ENCODE measurements around the gene MFNG.

Gene MFNG

GRCh38 chr22:37519268-37520195 lies 33.3 kb upstream of the MFNG start, which contains the start of gene CARD10:
Gene CARD10 (minus strand): TSS chr22:37519415. CDS start chr22:37519200, 215 bp downstream.
- peak within 1 kb of the TSS; percentile 79 for H3K4me3 Mint-ChIP-seq
- ATAC-seq (ENCODE audit: low read depth) (peak; percentile 57), DNase-seq (ENCODE audit: low spot score in 2 of 2) (peak in 1 of 2 donors; percentile 27)
- no peaks in the 10 kb centered on the region for H3K4me1 Mint-ChIP-seq
- peaks cover 4% of the 10 kb centered on the region for H3K9me3 Mint-ChIP-seq
- peaks cover 2% of the 10 kb centered on the region for H3K36me3 Mint-ChIP-seq
- no peak within 1 kb of the TSS for H3K27ac Mint-ChIP-seq
- H3K27me3 Mint-ChIP-seq = peaks cover 25% of the 10 kb centered on the region

DNA sequence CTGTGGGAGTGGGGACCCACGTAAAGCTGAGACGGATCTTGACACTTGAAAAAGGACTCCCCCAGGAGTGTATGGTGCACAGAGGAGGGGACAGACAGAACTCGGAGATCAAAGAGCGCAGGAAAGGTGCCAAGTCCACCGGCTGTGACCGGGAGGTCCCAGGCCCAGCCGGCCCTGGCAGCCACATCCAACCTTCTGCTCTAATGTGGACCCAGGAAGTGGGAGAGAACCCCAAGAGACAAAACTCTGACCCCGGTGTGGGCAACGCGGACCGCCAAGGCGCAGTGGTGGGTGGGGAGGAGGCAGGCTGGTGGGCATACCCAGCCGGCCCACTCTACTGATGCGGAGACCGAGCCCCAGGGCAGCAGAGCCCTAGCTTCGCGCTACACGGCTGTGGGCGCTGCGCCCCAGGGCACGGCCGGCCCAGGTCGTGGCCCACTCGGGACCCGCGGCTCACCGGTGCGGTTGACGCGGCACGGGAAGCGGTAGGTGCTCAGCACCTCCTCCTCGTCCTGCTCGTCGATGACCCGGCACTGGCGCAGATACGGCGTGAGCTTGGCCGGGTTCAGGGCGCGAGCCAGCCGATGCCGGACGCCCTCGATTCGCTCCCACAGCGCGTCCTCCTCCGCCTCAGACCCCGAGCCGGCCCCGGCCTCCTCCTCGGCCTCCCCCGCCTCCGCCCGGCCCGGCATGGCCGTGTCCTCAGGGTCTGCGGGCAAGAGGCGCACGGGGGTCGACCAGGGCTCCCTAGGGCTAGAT lies 32.5 kb upstream of the MFNG start:
- no peak overlapping the region for H3K27ac Mint-ChIP-seq
- peaks cover 25% of the 10 kb centered on the region for H3K27me3 Mint-ChIP-seq
- peaks cover 2% of the 10 kb centered on the region for H3K36me3 Mint-ChIP-seq
- peak overlapping the region; percentile 75 for H3K4me3 Mint-ChIP-seq
- peak; percentile 21 for ATAC-seq (ENCODE audit: low read depth)
- DNase-seq (ENCODE audit: low spot score in 2 of 2) = no peak
- peaks cover 4% of the 10 kb centered on the region for H3K9me3 Mint-ChIP-seq
- H3K4me1 Mint-ChIP-seq = no peaks in the 10 kb centered on the region

DNA sequence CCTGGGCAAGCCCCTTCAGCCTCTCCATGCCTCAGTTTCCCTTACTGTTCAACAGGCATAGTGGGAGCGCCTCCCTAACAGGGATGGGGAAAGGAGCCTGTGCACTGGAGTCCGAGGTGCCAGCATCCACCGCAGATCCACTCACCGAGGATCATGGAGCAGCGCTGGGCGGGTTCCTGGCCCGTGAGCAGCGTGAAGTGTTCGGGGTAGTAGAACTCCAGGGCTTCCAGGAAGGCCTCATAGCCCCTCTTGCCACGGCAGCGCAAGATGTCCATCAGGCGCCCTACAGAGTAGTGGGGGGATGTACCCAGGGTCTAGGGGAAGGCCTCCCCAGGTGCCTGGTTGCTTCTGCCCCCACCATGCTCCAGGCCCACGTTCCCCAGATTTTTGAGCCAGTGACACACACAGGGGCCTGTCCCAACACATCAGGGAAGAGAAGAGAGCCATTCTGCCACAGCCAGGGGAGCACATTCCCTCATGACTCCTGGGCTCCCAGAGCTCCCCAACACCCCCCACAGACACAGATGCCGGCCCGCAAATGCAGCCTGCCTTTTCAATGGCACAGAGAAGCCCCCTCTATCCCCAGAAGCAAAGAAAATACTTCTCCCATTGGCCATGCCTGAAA lies 31.8 kb upstream of the MFNG start:
- no peak for DNase-seq (ENCODE audit: low spot score in 2 of 2)
- Mint-ChIP-seq H3K27ac (no peak overlapping the region), H3K4me3 (peak overlapping the region; percentile 75), H3K9me3 (peaks cover 4% of the 10 kb centered on the region), H3K36me3 (peaks cover 2% of the 10 kb centered on the region), H3K4me1 (no peaks in the 10 kb centered on the region), H3K27me3 (peaks cover 22% of the 10 kb centered on the region)
- ATAC-seq (ENCODE audit: low read depth) = no peak

DNA sequence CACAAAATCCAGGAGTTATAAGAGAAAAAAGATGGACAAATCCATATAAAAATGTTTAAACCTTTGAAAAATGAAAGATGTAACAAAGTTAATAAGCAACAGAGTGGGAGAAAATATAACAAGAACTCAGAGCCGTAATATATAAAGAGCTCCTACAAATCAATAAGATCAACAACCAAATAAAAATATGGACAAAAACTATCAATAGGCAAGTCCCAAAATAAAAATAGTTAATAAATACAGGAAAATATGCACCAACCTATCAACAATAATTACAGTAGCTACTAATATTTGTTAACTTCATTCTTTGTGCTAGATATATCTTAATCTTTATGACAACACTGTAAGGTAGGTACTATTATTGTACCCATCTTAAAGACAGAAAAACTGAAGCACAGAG lies 30.3 kb upstream of the MFNG start:
- no peak for ATAC-seq (ENCODE audit: low read depth)
- DNase-seq (ENCODE audit: low spot score in 2 of 2) = no peak
- Mint-ChIP-seq H3K27ac (no peak overlapping the region), H3K27me3 (peaks cover 21% of the 10 kb centered on the region), H3K36me3 (peaks cover 2% of the 10 kb centered on the region), H3K4me1 (no peaks in the 10 kb centered on the region), H3K9me3 (peaks cover 4% of the 10 kb centered on the region), H3K4me3 (no peak overlapping the region)

DNA sequence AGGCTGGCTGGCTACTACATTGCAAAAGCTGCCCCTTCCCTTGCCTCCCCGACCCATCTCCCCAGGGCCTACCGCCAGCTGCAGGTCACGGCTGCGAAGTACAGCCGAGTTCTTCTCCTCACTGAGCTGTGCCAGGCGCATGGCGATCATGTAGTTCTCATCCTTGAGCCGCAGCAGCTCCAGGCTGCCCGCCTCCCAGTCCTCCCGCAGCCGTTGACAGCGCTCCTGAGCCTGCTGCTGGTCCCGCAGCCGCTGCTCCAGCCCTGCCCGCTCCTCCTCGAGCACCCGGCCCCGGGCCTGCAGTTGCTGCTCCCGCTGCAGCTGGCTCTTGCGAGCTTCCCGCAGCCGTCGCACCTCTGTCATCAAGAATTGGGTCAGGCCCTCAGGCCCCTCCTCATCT lies 29.7 kb upstream of the MFNG start:
- DNase-seq (ENCODE audit: low spot score in 2 of 2) = no peak
- H3K36me3 Mint-ChIP-seq = peaks cover 2% of the 10 kb centered on the region
- H3K27me3 Mint-ChIP-seq = peaks cover 16% of the 10 kb centered on the region
- peaks cover 4% of the 10 kb centered on the region for H3K9me3 Mint-ChIP-seq
- H3K4me1 Mint-ChIP-seq = no peaks in the 10 kb centered on the region
- H3K27ac Mint-ChIP-seq = no peak overlapping the region
- H3K4me3 Mint-ChIP-seq = no peak overlapping the region
- ATAC-seq (ENCODE audit: low read depth) = no peak

- peaks cover 4% of the 10 kb centered on the region for H3K9me3 Mint-ChIP-seq
- H3K27me3 Mint-ChIP-seq = peaks cover 18% of the 10 kb centered on the region
- no peak overlapping the region for H3K27ac Mint-ChIP-seq
- H3K4me1 Mint-ChIP-seq = no peaks in the 10 kb centered on the region
- DNase-seq (ENCODE audit: low spot score in 2 of 2) (no peak), ATAC-seq (ENCODE audit: low read depth) (no peak)
- H3K36me3 Mint-ChIP-seq = peaks cover 2% of the 10 kb centered on the region
- no peak overlapping the region for H3K4me3 Mint-ChIP-seq
Measured at GRCh38 chr22:37514526-37515051, 28.4 kb upstream of the MFNG start.

- no peak for DNase-seq (ENCODE audit: low spot score in 2 of 2)
- H3K27ac Mint-ChIP-seq = peak overlapping the region; percentile 45
- peaks cover 2% of the 10 kb centered on the region for H3K36me3 Mint-ChIP-seq
- no peaks in the 10 kb centered on the region for H3K4me1 Mint-ChIP-seq
- peaks cover 4% of the 10 kb centered on the region for H3K9me3 Mint-ChIP-seq
- peaks cover 17% of the 10 kb centered on the region for H3K27me3 Mint-ChIP-seq
- no peak overlapping the region for H3K4me3 Mint-ChIP-seq
- no peak for ATAC-seq (ENCODE audit: low read depth)
Measured at GRCh38 chr22:37511395-37512104, 25.4 kb upstream of the MFNG start.

GRCh38 chr22:37510091-37510490 lies 23.9 kb upstream of the MFNG start:
- no peak for ATAC-seq (ENCODE audit: low read depth)
- peaks cover 14% of the 10 kb centered on the region for H3K27me3 Mint-ChIP-seq
- H3K4me1 Mint-ChIP-seq = no peaks in the 10 kb centered on the region
- no peaks in the 10 kb centered on the region for H3K9me3 Mint-ChIP-seq
- H3K36me3 Mint-ChIP-seq = no peaks in the 10 kb centered on the region
- DNase-seq (ENCODE audit: low spot score in 2 of 2) = no peak
- no peak overlapping the region for H3K27ac Mint-ChIP-seq
- H3K4me3 Mint-ChIP-seq = no peak overlapping the region

DNA sequence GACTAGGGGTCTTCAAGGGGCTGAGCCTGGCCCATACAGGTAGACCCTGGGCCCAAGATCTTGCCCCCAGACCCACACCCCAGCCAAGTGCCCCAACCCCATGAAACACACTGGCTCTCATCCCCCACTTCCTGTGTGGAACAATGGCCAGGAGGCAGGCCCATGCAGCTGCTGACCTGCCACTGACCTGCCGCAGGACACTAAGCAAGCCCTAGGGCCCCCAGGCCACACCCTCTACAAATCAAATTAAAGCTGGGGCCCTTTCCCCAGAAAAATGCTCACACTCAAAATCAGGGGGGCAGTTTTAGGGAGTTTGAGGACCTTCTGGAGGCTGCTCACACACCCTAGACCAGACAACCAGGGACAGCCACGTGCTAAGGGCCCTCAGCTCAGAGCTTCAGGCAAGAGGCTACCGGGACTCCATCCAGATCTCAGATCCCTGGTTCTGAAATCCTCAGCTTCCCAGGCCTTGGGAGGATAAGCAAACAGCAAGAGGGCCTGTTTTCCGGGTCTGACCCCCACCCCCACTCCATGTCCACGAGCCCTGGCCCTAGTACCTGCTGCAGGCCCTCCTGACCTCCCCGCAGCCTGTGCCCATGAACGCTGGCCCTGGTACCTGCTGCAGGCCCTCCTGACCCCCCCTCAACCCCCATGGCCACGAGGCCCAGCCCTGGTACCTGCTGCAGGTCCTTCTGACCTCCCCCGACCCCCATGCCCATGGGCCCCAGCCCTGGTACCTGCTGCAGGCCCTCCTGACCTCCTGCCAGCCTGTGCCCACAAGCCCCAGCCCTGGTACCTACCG lies 23.1 kb upstream of the MFNG start:
- no peaks in the 10 kb centered on the region for H3K4me1 Mint-ChIP-seq
- no peaks in the 10 kb centered on the region for H3K9me3 Mint-ChIP-seq
- H3K4me3 Mint-ChIP-seq = no peak overlapping the region
- no peaks in the 10 kb centered on the region for H3K36me3 Mint-ChIP-seq
- no peak for DNase-seq (ENCODE audit: low spot score in 2 of 2)
- no peak for ATAC-seq (ENCODE audit: low read depth)
- H3K27me3 Mint-ChIP-seq = peaks cover 12% of the 10 kb centered on the region
- no peak overlapping the region for H3K27ac Mint-ChIP-seq

- H3K9me3 Mint-ChIP-seq = no peaks in the 10 kb centered on the region
- H3K4me1 Mint-ChIP-seq = no peaks in the 10 kb centered on the region
- H3K27me3 Mint-ChIP-seq = peaks cover 12% of the 10 kb centered on the region
- ATAC-seq (ENCODE audit: low read depth) (no peak), DNase-seq (ENCODE audit: low spot score in 2 of 2) (no peak)
- no peak overlapping the region for H3K27ac Mint-ChIP-seq
- no peaks in the 10 kb centered on the region for H3K36me3 Mint-ChIP-seq
- no peak overlapping the region for H3K4me3 Mint-ChIP-seq
Measured at GRCh38 chr22:37508431-37508992, 22.3 kb upstream of the MFNG start.

DNA sequence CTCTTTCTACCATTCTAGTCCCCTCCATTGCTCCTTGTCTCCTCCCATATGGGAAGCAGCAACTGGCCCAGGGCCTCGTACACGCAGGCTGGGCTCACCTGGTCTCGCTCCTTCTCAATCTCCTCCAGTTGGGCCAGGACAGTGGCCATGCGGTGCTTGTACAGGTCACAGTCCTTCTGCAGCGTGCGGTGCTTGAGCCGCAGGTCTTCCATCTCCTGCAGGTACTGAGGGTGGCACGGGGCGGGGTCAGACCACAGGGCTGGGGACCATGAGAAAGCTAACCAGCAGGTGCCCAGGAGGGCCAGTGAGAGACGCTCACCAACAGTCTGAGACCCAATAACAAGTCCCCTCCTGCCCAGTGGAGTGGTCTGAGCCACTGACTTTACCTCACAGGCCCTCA lies 21.5 kb upstream of the MFNG start:
- Mint-ChIP-seq H3K9me3 (no peaks in the 10 kb centered on the region), H3K27me3 (peaks cover 15% of the 10 kb centered on the region), H3K4me1 (no peaks in the 10 kb centered on the region), H3K27ac (no peak overlapping the region), H3K4me3 (no peak overlapping the region), H3K36me3 (no peaks in the 10 kb centered on the region)
- DNase-seq (ENCODE audit: low spot score in 2 of 2) = no peak
- no peak for ATAC-seq (ENCODE audit: low read depth)

DNA sequence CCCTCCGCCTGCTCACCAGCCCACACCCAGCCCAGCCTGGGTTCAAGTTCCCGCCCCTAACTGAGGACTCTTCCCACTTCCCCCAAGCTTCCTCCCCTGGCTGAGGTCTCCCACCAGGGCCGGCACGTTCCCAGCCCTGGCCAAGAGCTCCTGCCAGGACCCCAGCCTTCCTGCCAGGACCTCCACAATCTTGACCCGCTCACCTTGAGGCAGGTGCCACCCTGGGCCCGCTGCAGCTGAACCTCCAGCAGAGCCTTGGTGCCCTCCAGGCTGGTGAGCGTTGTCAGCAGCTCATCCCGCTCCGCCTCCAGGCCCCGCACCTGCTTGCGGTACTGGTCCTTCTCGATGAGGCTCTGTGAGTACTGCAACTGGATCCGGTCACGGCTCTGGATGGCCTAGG lies 19.8 kb upstream of the MFNG start:
- no peaks in the 10 kb centered on the region for H3K4me1 Mint-ChIP-seq
- ATAC-seq (ENCODE audit: low read depth) = no peak
- no peak overlapping the region for H3K4me3 Mint-ChIP-seq
- H3K27me3 Mint-ChIP-seq = peaks cover 17% of the 10 kb centered on the region
- H3K36me3 Mint-ChIP-seq = no peaks in the 10 kb centered on the region
- H3K27ac Mint-ChIP-seq = no peak overlapping the region
- no peak for DNase-seq (ENCODE audit: low spot score in 2 of 2)
- H3K9me3 Mint-ChIP-seq = no peaks in the 10 kb centered on the region
